Central memory CD8-positive, alpha-beta T cell (primary cell): ENCODE measurements around the gene TMPRSS5.

ENCODE experiments used
- ATAC-seq: fragments of 150-1000 bp; cut with Tn5 transposase; replicated peaks from 2 replicates; pipeline ENCODE4 v1.10.0; 2022; ENCODE audit warnings: mild to moderate bottlenecking, moderate FRiP score, moderate number of reproducible peaks; ENCODE audit not compliant: poor library complexity, severe bottlenecking; ENCODE audit errors: extremely low read depth
- DNase-seq, 2 donors: peaks; one replicate each; pipeline ENCODE4 v3.0.0; 2021; ENCODE audit warnings: low spot score in 2 of 2
- H3K27ac Mint-ChIP-seq: one replicate; pipeline ENCODE4 v1.8.0; 2022; ENCODE audit warnings: low read depth, mild to moderate bottlenecking, moderate library complexity, mixed read lengths
- H3K27me3 Mint-ChIP-seq: one replicate; pipeline ENCODE4 v1.8.0; 2022; ENCODE audit warnings: mixed read lengths
- H3K36me3 Mint-ChIP-seq: one replicate; pipeline ENCODE4 v1.8.0; 2022; ENCODE audit warnings: mild to moderate bottlenecking, moderate library complexity, mixed read lengths; ENCODE audit not compliant: insufficient read depth
- H3K4me1 Mint-ChIP-seq: one replicate; pipeline ENCODE4 v1.8.0; 2022; ENCODE audit warnings: mixed read lengths
- H3K4me3 Mint-ChIP-seq: one replicate; pipeline ENCODE4 v1.8.0; 2022; ENCODE audit warnings: mild to moderate bottlenecking, moderate library complexity, mixed read lengths
- H3K9me3 Mint-ChIP-seq: one replicate; pipeline ENCODE4 v1.8.0; 2022; ENCODE audit warnings: mixed read lengths

The TMPRSS5 gene

DNA sequence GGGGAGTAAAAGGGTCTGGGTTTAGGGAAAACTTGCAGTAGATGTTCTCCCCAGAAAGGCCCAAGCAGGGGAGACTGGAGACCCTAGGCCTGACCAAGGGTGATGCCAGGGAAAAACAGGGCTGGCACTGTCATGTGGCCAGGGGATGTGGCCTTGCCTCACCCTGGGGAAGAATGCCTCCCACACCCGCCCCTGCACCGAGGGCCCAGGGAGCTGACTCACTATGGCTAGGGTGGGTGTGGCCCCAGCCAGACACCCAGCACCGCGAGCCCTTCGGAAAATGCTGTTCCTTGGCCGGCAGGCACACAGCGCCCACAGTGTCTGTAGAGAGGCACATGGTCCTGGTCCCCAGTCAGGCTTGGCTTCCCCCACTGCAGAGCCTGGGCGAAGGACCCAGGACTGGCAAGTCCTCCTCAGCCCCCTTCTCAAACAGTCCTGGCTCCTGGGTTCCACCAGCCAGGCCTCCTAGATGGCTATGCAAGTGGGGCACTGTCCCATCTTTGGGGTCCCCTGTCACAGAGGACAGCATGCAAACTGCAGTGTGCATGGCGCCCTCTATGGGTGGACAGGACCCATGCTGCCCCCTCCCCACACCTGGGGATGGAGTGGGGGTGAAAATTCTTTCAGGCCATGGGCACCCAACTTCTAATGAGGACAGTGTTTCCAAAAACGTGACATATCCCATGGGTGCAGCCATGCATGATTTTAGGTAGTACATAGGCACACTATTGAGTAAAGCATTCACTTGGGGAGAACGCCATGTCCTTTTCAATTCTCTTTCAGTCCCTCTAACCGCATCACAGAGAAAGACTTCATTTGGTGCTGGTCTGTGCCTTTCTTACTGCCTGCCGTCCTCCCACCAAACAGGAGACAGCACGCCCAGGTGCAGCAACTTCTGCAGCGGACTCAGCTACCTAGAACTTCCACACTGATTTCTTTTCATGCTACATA is 15.2 kb downstream of the TMPRSS5 start:
- no peak overlapping the region for H3K27ac Mint-ChIP-seq
- no peaks in the 10 kb centered on the region for H3K9me3 Mint-ChIP-seq
- H3K4me1 Mint-ChIP-seq = no peaks in the 10 kb centered on the region
- no peaks in the 10 kb centered on the region for H3K27me3 Mint-ChIP-seq
- peaks cover 1% of the 10 kb centered on the region for H3K36me3 Mint-ChIP-seq
- no peak for ATAC-seq
- DNase-seq = no peak
- H3K4me3 Mint-ChIP-seq = no peak overlapping the region

DNA sequence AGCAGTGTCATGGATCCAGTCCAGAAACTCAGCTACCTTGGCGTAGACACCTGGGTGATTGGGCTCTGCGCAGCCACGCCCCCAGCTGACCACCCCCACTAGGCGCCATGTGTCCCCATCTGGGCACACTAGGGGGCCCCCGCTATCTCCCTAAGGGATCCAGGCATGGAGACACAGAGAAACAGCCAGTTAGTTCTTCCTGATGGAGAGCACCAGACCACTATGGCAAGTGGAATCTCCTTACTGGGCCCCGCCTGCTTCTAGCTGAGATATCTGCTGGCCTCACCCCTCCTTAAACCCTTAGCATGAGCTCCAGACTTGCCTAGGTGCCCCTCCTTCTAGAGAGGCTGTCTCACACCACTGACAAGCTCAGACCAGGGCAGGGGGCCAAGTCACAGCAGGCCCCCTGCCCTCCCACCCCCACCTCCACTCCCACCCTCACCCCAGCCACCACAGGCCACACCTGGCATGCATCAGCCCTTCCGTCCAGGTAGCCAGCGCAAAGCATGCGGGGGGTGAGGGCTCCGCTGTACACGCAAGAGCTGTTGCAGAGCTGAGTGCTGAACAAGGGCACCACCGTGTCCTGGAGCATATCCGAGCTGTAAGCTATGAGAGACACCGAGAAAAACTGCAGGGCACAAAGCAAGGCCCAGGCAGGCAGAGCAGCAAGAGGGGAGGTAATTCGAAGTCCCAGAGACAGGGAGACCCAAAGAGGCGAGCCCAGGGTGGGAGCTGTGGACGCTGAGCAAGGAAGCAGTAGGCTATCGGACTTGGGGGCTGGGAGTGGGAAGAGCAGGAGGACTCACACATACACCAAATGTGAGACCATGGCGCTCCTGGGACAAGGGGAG is 16.1 kb downstream of the TMPRSS5 start:
- Mint-ChIP-seq H3K9me3 (no peaks in the 10 kb centered on the region), H3K4me1 (no peaks in the 10 kb centered on the region), H3K36me3 (peaks cover 1% of the 10 kb centered on the region), H3K4me3 (no peak overlapping the region), H3K27me3 (no peaks in the 10 kb centered on the region), H3K27ac (no peak overlapping the region)
- ATAC-seq (no peak), DNase-seq (no peak)

DNA sequence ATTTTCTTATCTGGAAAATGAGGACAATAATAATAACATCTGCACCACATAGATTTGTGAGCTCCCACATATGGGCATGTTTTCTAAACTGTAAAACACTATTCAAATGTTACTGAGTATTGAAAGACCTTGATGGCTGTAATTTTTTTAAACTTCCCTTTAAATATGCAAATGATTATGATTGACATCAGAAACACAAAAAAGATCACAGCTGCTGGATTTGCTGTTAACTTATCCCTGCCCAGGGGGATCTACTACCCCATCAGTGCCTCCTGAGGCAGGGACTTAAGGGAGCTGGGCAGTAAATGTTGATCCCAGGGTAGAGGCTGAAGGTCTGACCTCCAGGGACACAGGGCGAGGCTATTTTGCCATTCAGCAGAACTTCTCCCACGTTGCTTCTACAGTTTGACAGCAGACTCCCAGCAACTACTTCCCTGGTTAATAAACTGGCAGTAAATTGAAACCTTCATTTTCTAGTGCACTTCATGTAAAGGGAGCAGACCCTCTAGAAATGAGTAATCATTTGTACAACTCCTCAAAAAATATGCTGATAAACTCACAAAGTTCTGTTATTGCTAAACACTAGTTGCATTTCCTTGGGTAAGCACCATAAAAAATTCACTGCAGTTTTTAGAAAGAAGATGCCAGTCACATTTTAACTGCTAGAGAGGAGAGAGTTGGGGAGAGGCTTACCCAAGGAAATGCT is 20.3 kb downstream of the TMPRSS5 start:
- H3K27ac Mint-ChIP-seq = no peak overlapping the region
- H3K27me3 Mint-ChIP-seq = no peaks in the 10 kb centered on the region
- no peaks in the 10 kb centered on the region for H3K4me1 Mint-ChIP-seq
- H3K36me3 Mint-ChIP-seq = peaks cover 1% of the 10 kb centered on the region
- H3K4me3 Mint-ChIP-seq = no peak overlapping the region
- ATAC-seq = no peak
- DNase-seq = no peak
- H3K9me3 Mint-ChIP-seq = no peaks in the 10 kb centered on the region

- no peaks in the 10 kb centered on the region for H3K4me1 Mint-ChIP-seq
- ATAC-seq = no peak
Measured at GRCh38 chr11:113684496-113684895, 21.6 kb downstream of the TMPRSS5 start.

DNA sequence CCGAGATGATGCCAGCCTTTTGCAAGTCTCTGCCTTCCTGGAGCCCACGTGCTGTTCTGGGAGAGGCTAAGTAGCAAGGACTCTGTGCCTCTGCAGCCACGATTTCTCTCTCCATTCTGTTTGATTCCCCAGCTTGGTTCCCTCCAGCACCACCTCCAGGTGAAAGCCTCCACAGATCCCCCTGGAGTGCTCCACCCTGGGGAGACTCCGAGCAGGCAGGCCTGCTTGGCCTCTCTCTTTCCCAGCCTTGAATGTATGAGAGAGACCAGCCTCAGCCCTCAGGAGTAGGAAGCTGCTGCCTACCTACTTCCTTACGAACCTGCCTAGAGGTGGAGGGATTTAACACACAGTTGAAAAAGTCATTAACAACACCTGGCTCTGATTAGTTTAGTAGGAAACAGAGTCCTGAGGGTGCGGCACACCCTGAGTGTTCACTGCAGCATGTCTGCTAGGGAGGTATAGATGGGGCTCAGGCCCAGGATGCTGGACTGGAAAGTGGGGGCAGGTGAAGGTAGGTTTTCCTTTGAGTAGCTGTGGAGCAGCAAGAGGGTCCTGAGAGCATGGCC is 22.5 kb downstream of the TMPRSS5 start:
- no peaks in the 10 kb centered on the region for H3K4me1 Mint-ChIP-seq
- H3K4me3 Mint-ChIP-seq = no peak overlapping the region
- no peaks in the 10 kb centered on the region for H3K36me3 Mint-ChIP-seq
- peaks cover 10% of the 10 kb centered on the region for H3K27me3 Mint-ChIP-seq
- DNase-seq (no peak), ATAC-seq (no peak)
- H3K27ac Mint-ChIP-seq = no peak overlapping the region
- H3K9me3 Mint-ChIP-seq = no peaks in the 10 kb centered on the region

More at GRCh38 chr11:113684496-113684895, 21.6 kb downstream of the TMPRSS5 start:
- no peak overlapping the region for H3K4me3 Mint-ChIP-seq
- no peaks in the 10 kb centered on the region for H3K9me3 Mint-ChIP-seq
- no peak for DNase-seq
- no peak overlapping the region for H3K27ac Mint-ChIP-seq
- peaks cover under 1% of the 10 kb centered on the region for H3K36me3 Mint-ChIP-seq
- H3K27me3 Mint-ChIP-seq = peaks cover 4% of the 10 kb centered on the region

DNA sequence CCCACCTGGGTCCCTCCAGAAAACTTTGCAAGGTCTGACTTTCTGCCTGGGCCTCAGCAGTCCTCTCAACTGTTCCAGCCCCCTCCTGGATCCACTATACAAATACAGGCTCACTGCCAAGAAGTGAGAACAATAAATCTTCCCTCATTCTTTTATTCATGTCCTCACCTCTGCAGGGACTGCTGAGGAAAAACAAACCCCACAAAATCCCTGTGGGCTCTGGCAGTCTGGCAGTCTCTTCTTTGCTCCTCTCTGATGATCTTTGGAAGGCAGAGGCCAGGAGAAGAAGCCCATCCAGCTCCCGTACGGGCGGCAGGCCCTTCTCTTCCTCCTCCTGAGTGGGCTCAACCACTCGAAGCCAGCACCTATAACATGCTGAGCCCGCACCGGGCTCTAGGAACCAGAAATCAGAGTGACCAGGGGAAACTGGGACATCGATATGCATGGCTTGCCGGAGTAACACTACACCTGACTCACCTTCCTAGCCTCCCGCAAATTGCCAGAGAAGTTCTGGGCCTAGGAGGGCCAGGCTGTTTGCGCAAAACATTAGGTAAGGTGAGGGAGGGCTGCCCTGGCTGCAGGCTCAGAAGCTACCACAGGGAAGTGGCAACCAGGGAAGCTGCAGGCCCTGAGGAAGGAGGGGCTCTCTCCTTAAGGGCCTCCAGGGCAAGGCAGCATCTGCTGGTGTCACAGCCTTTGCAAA is 24.2 kb downstream of the TMPRSS5 start:
- Mint-ChIP-seq H3K4me3 (no peak overlapping the region), H3K9me3 (no peaks in the 10 kb centered on the region), H3K36me3 (no peaks in the 10 kb centered on the region), H3K27ac (no peak overlapping the region), H3K27me3 (peaks cover 10% of the 10 kb centered on the region), H3K4me1 (no peaks in the 10 kb centered on the region)
- ATAC-seq (no peak), DNase-seq (no peak)

- H3K4me3 Mint-ChIP-seq = no peak overlapping the region
- H3K27ac Mint-ChIP-seq = no peak overlapping the region
- no peak for DNase-seq
- ATAC-seq = no peak
- peaks cover 10% of the 10 kb centered on the region for H3K27me3 Mint-ChIP-seq
- H3K9me3 Mint-ChIP-seq = no peaks in the 10 kb centered on the region
- no peaks in the 10 kb centered on the region for H3K36me3 Mint-ChIP-seq
- no peaks in the 10 kb centered on the region for H3K4me1 Mint-ChIP-seq
Measured at GRCh38 chr11:113681282-113681681, 24.8 kb downstream of the TMPRSS5 start.

DNA sequence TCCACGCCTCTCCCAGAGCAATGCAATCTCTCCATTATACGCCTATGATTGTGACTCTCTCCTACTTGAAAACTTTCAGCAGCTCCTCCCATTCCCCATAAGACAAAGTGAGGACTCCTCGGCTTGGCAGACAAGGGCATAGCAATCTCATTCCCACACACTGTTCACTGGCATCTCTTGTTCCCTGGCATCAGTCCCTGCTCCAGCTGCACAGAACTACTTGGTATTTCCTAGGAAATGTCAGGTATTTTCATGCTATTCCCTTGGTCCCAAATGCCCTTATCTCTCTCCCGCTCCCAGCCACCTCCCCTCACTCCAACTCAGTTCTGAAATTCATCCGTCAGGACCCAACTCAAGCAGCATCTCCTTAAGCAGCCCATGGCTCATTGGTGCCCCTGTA is 28.4 kb downstream of the TMPRSS5 start:
- no peak for ATAC-seq
- H3K27ac Mint-ChIP-seq = no peak overlapping the region
- peaks cover 10% of the 10 kb centered on the region for H3K27me3 Mint-ChIP-seq

GRCh38 chr11:113675565-113675964 is 30.5 kb downstream of the TMPRSS5 start:
- peaks cover 10% of the 10 kb centered on the region for H3K27me3 Mint-ChIP-seq
- DNase-seq (no peak), ATAC-seq (no peak)
- no peak overlapping the region for H3K4me3 Mint-ChIP-seq
- H3K27ac Mint-ChIP-seq = no peak overlapping the region
- no peaks in the 10 kb centered on the region for H3K4me1 Mint-ChIP-seq
- H3K36me3 Mint-ChIP-seq = peaks cover 1% of the 10 kb centered on the region
- no peaks in the 10 kb centered on the region for H3K9me3 Mint-ChIP-seq

More for the DNA sequence above, 28.4 kb downstream of the TMPRSS5 start:
- DNase-seq = no peak
- Mint-ChIP-seq H3K4me1 (no peaks in the 10 kb centered on the region), H3K9me3 (no peaks in the 10 kb centered on the region), H3K4me3 (no peak overlapping the region), H3K36me3 (peaks cover 1% of the 10 kb centered on the region)

- ATAC-seq (no peak), DNase-seq (no peak)
- Mint-ChIP-seq H3K36me3 (peaks cover 1% of the 10 kb centered on the region), H3K27ac (no peak overlapping the region), H3K4me1 (no peaks in the 10 kb centered on the region), H3K27me3 (peaks cover 10% of the 10 kb centered on the region), H3K9me3 (no peaks in the 10 kb centered on the region), H3K4me3 (no peak overlapping the region)
Measured at GRCh38 chr11:113675003-113675561, 31.0 kb downstream of the TMPRSS5 start.

DNA sequence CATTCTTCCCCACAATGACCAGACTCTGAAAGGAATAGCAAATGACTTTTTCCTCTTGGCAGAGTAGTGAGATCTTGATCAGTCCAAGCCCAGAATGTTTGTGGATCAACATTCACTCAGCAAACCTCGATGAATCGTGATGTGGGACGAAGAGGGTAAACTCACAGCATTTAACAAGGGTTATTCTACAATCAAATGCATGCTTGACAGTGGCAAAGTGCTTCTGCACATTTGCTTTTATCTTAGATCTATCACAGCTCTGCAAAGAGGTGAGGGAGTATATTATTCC is 31.8 kb downstream of the TMPRSS5 start:
- Mint-ChIP-seq H3K9me3 (no peaks in the 10 kb centered on the region), H3K27me3 (peaks cover 4% of the 10 kb centered on the region), H3K4me3 (no peak overlapping the region), H3K4me1 (no peaks in the 10 kb centered on the region), H3K27ac (no peak overlapping the region), H3K36me3 (peaks cover 1% of the 10 kb centered on the region)
- DNase-seq (no peak), ATAC-seq (no peak)
